HG03108 (cell line): ENCODE measurements around the gene RNF19B.

ENCODE experiments used
- ATAC-seq: cut with Tn5 transposase; IDR thresholded peaks from one replicate; pipeline ENCODE4 v1.9.1; 2021; ENCODE audit warnings: moderate library complexity; ENCODE audit not compliant: unreplicated experiment

The RNF19B gene

DNA sequence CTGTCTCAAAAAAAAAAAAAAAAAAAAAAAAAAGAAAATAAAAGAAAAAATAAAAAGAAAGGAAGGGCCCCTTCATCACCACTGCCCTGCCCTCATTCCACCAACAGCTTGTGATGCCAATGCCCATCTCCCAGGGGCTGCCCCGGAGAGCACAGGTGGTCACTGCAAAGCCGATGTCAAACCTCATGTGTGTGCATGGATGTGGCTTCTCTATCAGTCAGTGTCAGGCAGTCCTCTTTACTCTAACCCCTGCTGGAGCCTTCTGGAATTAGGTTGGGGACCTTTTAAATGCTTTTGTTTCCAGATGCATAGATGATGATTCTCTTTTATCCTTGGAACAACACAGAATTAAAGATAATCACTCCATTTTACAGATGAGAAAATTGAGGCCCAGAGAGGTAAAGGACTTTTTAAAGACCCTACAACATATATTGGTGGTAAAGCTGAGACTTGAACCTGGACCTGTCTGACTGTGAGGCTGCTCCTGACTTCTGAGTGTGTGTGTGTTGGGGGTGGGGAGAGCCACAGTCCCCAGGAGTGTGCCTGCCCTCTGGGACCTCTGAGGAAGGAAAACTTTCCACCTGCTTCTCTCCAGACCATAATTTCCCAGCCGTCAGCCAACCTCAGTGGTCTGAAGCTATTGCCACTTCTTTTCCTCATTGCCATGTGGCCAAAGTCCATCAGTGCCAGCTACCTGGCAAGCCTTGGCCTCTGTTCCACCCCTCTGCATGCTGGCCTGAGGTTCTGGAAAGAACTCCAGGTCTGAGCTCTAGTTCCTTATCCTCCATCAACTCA is 60.4 kb downstream of the RNF19B start:
- ATAC-seq = no peak

DNA sequence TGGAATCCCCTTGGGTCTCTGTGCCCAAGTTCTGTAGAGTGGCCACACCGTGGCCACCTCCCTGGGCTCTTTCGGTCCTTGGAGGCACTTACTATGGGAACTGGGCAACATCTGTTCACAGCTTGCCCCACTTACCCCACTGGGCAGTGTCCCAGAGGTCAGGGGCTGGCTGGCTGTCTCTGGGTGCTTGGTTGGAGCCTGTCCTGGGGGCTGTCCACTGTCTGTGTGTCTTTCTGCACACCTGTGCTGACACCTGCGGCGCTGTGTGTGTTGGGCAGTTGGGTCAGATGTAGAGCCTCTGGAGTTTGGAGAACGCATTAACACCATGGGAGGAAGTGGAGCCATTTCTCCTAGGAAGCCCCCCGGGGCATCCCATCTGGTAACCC is 62.1 kb downstream of the RNF19B start:
- ATAC-seq = no peak

DNA sequence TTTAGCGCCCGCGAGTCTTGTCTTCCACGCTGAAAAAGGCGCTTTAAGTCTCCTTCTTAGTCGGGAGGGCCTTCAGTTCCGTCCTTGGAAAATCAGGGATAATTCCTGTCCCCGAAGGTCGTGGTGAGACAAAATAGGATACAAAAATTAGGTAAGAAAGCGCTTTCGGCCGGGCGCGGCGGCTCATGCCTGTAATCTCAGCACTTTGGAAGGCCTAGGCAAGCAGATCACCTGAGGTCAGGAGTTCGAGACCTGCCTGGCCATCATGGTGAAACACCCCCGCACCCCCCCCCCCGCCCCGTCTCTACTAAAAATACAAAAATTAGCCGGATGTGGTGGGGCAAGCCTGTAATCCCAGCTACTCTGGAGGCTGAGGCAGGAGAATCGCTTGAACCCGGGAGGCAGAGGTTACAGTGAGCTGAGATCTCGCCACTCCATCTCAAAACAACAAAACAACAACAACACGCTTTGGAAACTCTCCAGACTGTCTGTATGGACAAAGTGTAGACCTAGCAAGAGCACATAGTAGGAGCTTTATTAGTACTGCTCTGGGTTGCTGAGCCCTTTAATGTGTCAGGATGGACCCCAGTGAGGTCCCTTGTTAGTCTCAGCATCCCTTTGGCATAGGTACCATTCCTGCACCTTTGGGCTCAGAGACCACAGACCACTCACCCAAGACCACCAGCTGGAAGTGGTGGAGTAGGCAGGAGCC is 62.6 kb downstream of the RNF19B start:
- ATAC-seq = no peak

GRCh38 chr1:32900956-32901822 is 63.4 kb downstream of the RNF19B start, which contains the start of gene TMEM54:
Gene TMEM54, minus strand, starts transcription at chr1:32901389. Its CDS starts 151 bp downstream, at chr1:32901238.
- ATAC-seq = no peak

GRCh38 chr1:32900371-32900955 is 64.1 kb downstream of the RNF19B start:
- ATAC-seq = no peak

GRCh38 chr1:32899586-32900296 is 64.9 kb downstream of the RNF19B start:
- ATAC-seq = no peak

- no peak for ATAC-seq
Measured at GRCh38 chr1:32898958-32899357, 65.7 kb downstream of the RNF19B start.

GRCh38 chr1:32898056-32898455 is 66.6 kb downstream of the RNF19B start:
- no peak for ATAC-seq

DNA sequence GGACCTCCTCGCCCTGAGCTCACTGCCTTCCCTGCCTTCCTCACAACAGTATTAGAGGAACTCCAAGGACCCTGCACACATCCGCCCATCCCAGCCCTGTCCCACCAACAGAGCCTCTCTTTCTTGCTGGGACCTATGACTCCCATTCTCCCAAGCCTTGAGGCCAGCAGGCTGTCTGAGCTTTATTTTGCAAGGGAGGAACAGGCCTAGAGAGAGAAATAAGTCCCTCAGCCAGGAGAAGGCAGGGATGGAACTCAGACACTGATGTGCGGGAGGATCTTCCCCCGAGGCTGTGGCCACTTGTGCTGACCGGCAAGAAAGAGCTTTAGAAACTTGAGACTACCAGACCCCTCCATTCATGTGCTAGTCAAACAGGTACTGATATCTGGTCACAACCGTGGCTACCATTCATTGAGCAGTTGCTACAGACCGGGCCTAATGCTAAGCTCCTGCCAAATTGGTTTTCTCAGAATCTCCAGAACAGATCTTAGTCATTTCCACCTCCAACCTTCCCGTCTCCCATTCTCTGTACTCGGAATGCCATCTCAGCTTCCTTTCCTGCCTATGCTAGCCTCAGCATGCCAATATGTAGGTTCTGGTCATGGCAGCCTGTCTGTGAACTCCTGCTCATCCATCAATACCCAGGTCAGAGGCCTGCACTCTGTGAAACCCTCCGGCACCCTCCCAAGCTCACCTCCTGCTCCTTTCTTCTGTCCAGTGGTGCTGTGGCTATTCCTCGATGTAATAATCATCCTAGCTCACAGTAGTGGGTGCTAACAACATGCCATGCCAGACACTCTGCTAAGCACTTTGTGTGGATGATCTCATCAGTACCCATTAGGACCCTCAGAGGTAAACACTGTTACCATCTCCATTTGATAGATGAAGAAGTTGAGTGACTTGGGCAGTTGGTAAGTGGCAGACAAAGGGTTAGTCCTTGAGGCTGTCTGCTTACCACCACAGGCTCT is 67.2 kb downstream of the RNF19B start:
- ATAC-seq = no peak

DNA sequence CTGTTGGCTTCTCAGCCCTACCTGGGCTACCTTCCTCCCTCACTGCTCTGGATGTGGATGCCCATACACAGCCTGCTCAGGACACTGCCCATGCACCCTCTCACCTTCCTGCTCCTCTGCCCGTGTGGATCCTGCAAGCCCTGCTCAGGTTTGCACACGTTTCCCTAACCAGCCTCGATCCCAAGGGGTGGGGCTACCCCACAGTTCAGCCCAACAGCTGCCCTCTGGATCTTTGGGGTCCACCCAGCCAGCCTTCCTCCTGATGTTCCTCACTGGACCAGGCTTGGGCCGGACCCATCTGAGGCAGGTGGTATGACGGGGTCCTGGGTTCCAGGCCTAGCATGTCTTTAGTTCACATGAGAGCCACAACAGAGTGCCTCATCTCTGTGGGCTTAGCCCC is 68.2 kb downstream of the RNF19B start:
- ATAC-seq = no peak

DNA sequence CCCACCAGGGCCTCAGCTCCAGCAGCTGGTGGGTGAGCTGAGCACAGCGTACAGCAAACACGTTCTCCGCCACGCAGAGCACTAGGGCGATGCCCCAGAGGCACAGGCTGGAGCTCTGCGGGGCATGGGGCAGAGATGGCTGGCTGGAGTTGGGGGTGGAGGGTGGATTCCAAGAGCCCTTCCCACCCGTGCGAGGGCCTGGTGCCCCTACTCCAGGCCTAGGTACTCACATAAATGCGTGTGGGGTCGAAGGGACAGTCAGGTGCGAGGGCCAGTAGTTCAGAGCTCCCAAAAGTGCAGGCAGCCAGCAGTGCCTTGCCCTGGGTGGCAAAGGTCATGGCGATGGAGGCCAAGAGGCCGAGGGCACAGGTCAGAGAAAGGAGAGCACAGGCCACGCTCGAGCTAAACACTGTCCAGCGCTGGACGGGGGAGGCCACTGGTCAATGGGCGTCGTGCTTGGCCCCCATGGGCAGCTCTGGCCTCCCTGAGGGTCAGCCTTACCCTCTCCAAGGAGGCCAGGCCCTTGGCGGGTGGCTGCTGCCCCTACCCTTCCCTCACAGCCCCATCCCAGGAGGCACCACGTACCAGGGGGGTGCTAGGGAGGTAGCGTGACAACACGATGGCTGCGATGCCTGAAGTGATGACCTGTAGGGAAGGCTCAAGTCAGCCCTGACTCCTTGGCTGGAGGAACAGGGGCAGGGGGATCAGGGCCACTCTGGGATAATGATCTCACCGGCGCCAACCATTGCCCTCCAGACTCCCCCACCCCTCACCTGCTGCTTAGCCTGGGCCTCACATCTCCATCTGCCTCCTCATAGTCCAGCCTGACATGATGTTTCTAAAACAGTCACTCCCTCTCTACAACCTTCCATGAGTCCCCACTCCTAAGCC is 69.0 kb downstream of the RNF19B start:
- ATAC-seq = no peak

DNA sequence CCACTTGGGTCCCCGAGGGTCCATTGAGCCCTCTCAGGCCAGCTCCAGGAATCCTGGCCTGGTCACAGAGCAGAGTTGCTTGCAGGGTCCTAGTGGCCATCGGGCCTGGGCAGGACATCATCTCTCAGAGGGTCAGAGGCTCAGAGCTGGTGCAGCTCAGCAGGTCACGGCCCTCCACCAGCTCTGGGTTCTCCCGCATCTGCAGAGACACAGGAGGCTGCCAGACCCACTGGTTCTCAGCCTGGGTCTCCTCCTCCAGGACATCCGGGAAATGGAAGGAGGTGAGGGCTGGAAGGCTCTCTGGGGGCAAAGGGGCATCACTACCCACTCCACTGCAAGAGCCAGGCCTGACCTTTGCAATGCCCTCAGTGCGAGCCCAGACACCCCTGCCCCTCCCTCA is 69.9 kb downstream of the RNF19B start:
- no peak for ATAC-seq

DNA sequence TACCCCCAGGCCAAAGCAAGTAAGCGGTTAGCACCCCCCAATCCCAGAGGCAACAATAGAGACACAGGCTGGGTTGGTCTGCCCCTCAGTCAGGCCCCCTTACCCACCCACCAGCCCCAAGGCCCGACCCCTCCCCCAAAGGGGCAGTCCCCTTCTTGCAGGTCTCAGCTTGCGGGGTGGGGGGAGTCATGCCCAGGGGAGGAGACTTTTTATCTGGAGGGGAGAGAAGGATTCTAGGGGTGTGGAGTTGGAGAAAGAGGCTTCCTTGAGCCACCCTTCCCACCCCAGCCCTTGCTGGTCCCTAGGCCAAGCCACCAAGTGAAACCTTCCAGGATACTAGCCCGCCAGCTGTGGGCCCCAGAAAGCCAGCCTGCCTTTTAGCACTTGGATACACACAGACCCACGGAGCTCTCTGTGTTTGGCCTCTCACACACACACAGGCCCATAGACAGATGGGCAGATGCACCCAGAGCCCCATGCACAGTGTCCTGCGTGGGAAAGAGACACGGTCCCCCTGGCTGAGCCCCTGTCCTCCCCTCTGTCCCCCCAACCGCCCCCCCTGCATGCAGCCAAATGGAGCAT is 70.5 kb downstream of the RNF19B start:
- no peak for ATAC-seq

DNA sequence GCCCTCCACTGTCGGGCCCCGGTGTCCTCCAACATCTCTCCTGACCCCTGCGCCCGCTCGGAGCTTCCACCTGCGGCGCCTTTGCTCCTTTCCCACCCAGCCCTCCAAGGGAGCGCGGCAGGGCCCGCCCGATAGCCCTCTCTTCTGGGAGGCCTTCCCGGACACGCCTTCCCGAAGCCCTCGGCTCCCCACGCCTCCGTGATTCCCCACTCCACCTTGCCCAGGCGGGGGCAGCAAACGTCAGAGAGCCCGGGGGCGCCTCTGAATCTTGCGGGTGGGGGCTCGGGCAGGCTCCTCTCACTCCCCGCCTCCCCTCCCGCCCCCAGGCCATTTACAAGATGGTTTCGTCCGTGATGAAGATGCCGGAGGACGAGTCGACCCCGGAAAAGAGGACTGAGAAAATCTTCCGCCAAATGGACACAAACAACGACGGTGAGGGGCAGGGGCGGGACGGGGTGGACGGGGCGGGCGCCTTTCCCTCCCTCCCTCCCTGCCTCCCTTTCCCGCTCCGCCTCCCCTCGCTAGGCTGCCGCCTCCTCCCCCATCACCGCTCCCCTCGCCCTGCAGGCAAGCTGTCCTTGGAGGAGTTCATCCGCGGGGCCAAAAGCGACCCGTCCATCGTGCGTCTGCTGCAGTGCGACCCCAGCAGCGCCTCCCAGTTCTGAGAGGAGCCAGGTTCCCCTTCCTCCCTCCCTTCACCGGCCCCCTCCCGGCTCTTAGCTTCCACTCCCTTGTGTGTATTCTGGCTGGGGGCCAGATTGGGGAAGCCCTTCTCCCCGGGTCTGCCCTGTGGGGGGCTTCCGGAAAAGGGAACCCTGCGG is 71.2 kb downstream of the RNF19B start:
- ATAC-seq = no peak

DNA sequence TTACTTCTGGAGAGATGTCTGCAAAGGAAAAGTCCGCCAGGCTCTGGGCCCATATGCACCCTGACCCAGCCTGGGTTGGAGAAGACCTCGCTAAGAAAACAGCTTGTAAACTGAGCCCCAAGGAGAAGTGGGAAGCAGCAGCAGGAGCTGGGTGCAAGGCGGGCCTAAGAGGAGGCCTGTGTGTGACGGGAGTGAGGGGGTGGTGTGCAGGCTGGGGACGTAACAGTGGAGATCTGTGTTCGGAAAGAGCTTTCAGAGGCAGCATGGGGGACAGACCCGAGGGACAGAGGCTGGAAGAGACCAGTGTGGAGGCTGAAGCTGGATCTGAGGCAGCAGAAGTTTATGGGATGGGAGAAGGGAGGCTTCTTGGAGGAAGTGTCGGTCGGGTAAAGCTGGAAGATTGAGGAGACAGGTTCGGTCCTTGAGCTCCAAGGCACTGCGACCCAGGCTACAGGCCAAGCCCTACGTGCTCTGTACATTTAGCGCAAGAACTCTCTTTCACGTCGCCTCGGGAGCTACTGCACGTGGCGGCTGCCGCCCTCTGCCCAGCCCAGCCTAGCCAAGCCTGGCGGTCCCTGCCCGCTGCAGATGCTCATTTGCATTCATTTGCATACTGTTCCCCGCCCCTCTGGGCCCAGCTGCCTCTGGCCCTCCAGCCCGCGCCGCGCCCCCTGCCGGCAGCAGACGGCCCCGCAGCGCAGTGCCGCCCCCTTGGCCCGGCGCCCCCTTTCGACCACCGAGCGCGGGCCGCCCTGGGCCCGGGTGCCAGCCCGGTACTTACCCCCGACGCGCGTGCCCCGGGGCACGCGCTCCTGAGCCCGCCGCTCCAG is 72.0 kb downstream of the RNF19B start:
- no peak for ATAC-seq

GRCh38 chr1:32891630-32892029 is 73.0 kb downstream of the RNF19B start:
- no peak for ATAC-seq
